ENCODE results near the gene MAML3.

The MAML3 gene

GRCh38 chr4:139839403-139840031 is 314.5 kb downstream of the MAML3 start:
- no peak for TF ChIP-seq POLR2A (IDR thresholded peaks at IDR 0.05; ENCODE audit: low read depth, low read length)
- DNase-seq (ENCODE audit: insufficient read length, low spot score) (no peak), FAIRE-seq (no peak)

DNA sequence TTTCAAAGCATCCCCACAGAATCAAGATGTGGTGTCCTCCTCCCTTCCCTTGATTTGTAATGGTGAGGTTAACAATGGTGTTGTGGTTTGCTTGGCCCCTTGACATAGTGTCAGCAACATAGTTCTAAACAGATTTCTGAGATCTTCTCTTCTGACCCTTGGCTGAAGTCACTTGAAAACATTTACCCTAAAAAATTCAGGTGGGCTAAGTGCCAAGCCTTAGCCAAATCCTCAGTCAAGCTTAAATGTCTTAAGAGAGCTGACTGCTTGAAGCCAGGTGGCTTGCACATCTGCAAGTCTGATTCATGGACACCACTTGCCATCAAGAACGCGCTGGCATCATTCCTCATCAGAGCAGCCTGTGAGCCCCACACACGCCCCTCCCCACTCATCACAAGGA is 315.2 kb downstream of the MAML3 start:
- TF ChIP-seq POLR2A (IDR thresholded peaks at IDR 0.05; ENCODE audit: low read depth, low read length): no peak
- DNase-seq (ENCODE audit: insufficient read length, low spot score) (no peak), FAIRE-seq (no peak)

DNA sequence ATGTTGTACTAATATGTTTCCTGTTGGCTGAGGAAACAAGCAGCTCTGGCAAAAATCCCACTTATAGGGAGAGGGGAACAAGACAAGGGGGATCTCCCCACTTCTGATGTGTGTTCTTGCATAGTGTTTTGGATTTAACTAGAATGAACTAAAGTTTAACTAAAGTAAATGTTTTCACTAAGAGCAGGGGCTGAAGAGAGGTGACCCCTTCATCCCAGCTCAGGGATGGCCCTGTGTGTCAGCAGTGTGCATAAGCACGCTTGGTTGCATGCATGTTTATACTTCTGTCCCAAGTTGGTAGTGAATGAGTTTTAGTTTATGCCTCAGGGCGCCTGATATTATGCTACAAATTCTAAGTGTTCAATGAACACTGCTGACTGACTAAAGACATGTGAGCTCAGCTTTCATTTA is 319.0 kb downstream of the MAML3 start:
- TF ChIP-seq POLR2A (IDR thresholded peaks at IDR 0.05; ENCODE audit: low read depth, low read length): no peak
- DNase-seq (ENCODE audit: insufficient read length, low spot score) (no peak), FAIRE-seq (no peak)

DNA sequence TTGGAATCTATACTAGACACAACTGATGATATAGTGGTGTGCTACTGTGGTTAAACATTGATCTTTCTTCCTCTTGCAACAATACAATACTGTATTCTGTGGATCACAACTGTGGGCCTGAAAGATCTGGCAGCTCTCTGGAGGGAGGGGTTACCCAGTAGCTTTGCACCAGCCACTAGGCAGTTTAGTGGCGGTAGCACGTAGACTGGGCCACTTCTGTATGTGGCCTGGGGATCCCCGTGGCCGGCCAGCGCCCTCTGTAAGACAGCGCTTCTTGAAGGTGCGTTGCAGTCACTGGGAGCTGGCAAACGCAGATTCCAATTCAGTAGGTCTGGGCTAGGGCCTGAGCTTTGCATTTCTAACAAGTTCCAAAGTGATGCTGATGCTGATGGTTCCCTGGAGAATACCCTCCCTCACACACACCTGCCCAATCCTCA is 319.7 kb downstream of the MAML3 start:
- DNase-seq (ENCODE audit: insufficient read length, low spot score) (no peak), FAIRE-seq (no peak)
- TF ChIP-seq POLR2A (IDR thresholded peaks at IDR 0.05; ENCODE audit: low read depth, low read length): no peak

DNA sequence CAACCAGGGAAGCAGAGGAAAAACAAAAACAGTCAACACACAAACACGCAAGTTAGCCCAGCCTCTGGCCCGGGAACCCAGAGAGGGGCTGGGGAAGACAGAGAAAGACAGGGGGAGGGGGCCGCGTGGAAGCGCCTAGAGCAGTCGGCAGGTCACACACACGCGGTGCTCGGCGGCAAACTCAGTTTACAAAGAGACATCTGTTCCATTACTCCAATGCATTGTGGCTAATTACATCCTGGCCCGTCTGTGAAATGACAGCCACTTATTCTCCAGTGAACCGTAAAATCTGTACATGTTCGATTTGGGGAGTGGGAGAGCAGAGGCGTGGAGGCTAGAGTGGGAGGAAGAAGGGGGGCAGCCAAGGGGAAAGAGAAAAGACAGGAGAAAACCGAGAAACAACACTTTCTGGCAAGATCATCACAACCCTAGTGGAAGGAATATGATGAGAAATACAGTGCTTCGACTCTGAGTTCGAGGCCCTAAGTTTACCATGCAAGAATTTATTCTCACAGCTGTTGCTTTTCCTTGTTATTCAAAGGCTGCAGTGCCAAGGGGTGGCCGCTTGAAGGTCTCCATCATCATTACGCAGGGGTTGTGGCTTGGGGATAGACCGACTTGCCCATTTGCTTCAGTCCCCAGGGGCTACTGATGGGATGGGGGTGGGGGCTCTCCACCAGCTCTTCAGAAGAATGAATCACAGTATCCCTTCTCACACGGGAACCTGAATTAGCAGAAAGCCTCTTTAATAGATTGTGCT is 320.7 kb downstream of the MAML3 start:
- no peak for TF ChIP-seq POLR2A (IDR thresholded peaks at IDR 0.05; ENCODE audit: low read depth, low read length)
- FAIRE-seq (no peak), DNase-seq (ENCODE audit: insufficient read length, low spot score) (no peak)

GRCh38 chr4:139828966-139829664 is 324.9 kb downstream of the MAML3 start:
- FAIRE-seq (no peak), DNase-seq (ENCODE audit: insufficient read length, low spot score) (no peak)
- TF ChIP-seq POLR2A (IDR thresholded peaks at IDR 0.05; ENCODE audit: low read depth, low read length): no peak

- no peak for FAIRE-seq
- DNase-seq (ENCODE audit: insufficient read length, low spot score): no peak
- TF ChIP-seq POLR2A (IDR thresholded peaks at IDR 0.05; ENCODE audit: low read depth, low read length): no peak
Observed at GRCh38 chr4:139826426-139826825, 327.6 kb downstream of the MAML3 start.

DNA sequence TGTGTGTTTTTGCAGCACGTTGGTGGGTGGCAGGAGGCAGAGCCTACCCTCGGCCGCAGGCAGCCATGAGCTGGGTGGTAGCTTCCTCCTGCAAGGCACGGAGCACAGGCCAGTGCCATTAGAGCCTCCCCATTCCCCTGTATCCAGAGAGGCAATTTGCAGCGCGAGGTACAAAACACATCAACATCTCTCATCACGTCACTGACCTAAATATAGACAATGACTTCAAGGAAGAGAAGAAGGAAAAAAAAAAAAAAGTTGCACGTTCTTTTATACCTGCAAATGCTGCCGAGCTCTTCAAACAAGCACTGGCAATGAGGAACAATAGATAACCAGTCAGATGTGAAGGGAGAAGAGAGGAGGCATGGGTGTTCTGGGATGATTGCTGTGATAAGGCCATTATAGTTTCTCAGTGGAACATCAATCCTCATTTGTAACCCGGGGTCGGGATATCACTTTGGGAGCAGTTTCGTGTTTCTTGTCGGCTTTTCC is 328.4 kb downstream of the MAML3 start:
- DNase-seq (ENCODE audit: insufficient read length, low spot score) (no peak), FAIRE-seq (no peak)

GRCh38 chr4:139824882-139825522 is 329.0 kb downstream of the MAML3 start:
- TF ChIP-seq POLR2A (IDR thresholded peaks at IDR 0.05; ENCODE audit: low read depth, low read length): no peak
- FAIRE-seq (no peak), DNase-seq (ENCODE audit: insufficient read length, low spot score) (no peak)

More for the DNA sequence above, 328.4 kb downstream of the MAML3 start:
- TF ChIP-seq POLR2A (IDR thresholded peaks at IDR 0.05; ENCODE audit: low read depth, low read length): no peak

DNA sequence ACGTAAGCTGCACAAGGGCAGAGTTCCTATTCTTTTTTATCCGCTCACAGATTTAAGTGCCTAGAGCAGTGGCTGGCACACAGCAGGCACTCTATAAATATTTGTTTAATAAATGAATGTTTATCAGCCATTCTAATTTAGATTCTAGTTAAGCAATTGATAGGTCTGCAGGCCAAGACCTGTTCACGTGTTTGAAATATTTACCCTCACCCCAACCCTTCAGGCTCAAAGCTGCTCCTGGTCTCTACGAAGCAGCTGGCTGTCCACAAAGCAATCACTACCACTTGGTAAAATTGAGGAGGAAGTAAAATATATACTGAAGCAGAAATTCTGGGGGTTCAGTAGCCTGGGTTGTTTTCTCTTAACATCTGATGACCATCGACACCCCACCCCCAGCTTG is 330.2 kb downstream of the MAML3 start:
- DNase-seq (ENCODE audit: insufficient read length, low spot score) (no peak), FAIRE-seq (no peak)

DNA sequence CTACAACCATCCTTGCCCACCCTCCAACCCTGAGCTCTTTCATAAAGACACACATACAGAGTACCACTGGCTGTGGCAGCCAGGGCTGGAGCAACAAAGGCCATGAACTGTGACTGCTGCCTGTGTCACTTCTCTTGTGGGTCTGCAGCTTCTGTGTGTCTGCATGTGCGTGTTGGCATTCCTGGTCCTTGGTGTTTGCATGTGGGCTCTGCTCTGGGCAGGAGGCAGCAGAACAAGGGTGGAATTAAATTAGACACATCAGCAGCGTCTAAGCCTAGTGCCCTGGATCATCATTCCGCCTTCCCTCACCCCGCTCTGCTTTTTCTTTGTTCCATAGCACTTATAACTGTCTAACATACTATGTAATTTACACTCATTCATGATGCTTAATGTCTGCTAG is 330.6 kb downstream of the MAML3 start:
- DNase-seq (ENCODE audit: insufficient read length, low spot score) (no peak), FAIRE-seq (no peak)
- no peak for TF ChIP-seq POLR2A (IDR thresholded peaks at IDR 0.05; ENCODE audit: low read depth, low read length)

More for the DNA sequence above, 330.2 kb downstream of the MAML3 start:
- TF ChIP-seq POLR2A (IDR thresholded peaks at IDR 0.05; ENCODE audit: low read depth, low read length): no peak

DNA sequence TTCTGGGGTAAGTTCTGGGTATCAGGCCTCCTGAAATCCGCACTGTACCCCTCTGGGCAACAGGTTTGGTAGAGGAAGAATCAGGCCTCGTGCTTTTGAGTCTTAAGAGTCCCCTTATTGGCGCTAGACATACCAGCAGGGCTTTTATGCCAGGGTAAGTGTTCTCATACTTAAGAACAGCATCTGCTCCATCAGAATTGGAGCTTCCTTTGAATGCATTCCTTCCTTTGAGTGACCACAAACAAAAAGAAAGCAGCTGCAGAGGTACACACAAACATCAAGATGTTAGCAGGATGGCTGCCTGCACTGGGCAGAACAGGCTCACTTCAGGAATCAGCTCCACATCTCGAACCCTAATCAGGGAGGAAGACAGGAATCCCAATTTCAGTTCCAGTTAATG is 331.6 kb downstream of the MAML3 start:
- DNase-seq (ENCODE audit: insufficient read length, low spot score): no peak
- no peak for TF ChIP-seq POLR2A (IDR thresholded peaks at IDR 0.05; ENCODE audit: low read depth, low read length)
- no peak for FAIRE-seq

DNA sequence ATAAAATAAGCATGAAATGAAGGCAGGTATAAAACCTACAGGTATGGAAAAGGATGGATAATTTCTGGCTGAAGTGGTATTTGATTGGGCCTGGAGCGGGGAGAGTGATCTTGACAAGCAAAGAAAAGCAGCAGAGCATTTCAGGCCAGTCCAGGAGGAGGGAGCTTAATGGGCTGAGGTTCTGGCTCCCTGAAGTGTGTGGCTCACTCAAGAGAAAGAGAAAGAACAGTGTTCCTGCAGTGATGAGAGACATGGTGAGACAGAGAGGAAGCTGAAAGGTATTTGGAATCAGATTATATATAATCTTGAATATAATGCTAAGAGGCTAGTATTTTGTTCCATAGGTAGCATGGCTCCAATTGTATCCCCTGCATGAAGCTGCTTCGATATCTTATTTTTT is 334.9 kb downstream of the MAML3 start:
- TF ChIP-seq POLR2A (IDR thresholded peaks at IDR 0.05; ENCODE audit: low read depth, low read length): no peak
- FAIRE-seq (no peak), DNase-seq (ENCODE audit: insufficient read length, low spot score) (no peak)
